Kidney epithelial cell (primary cell): ENCODE data around the gene PPP3CB. TPM values are rescaled to one million over a fixed set of nuclear protein-coding genes. Genes with fewer than 3 reads are reported as not detected.
"Not testable (repeated sequence)": the region's sequence is repeated elsewhere in the genome, so short reads cannot be mapped to it uniquely, and the experiment has no call there.

ENCODE experiments used
- DNase-seq: peaks from one replicate; pipeline ENCODE4 v3.0.0-alpha.2; 2010; ENCODE audit warnings: low read depth
- H3K27me3 ChIP-seq: 2 replicates; pipeline ENCODE4 v1.6.0; 2011; ENCODE audit warnings: low read length; ENCODE audit not compliant: control insufficient read depth, insufficient read depth
- H3K36me3 ChIP-seq: 2 replicates; pipeline ENCODE4 v1.5.1; 2011; ENCODE audit warnings: low read length; ENCODE audit not compliant: control insufficient read depth, insufficient read depth
- H3K4me3 ChIP-seq: 2 replicates; pipeline ENCODE4 v1.5.1; 2011; ENCODE audit warnings: low read depth, mild to moderate bottlenecking, control low read depth, low read length
- total RNA-seq: library from RNA; depleted of rRNA; stranded (reverse); fragments of >200 nt; gene quantifications from 2 replicates; pipeline ENCODE4 v1.2.3, GENCODE V29; 2015
- TF ChIP-seq, protein P1 (sequence below): IDR thresholded peaks from 2 replicates; pipeline ENCODE4 v1.5.1; 2011; ENCODE audit warnings: mild to moderate bottlenecking, moderate library complexity, low read length, control low read depth, inconsistent platforms; ENCODE audit not compliant: insufficient read depth, poor library complexity, severe bottlenecking

Gene PPP3CB
- total RNA-seq, 1 donor from 2014 or later = 21.9 TPM

DNA sequence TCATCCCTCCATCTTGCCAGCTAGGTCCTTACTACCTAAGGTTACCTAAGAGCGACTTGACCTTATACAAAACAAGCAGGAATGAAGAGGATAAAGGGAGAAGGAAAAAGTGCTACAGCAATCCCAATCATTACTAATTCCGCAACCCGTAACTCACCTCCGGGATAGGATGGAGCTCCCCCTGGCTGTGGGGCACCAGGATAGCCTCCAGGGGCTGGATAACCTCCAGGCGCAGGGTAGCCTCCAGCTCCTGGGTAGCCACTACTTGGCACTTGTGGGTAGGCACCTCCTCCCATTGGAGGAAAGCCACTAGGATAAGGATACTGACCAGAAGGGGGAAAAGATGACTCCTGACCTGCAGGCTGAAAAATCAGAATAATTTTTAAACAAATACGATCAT is 97.8 kb downstream of the PPP3CB start:
- TF ChIP-seq, protein P1, sequence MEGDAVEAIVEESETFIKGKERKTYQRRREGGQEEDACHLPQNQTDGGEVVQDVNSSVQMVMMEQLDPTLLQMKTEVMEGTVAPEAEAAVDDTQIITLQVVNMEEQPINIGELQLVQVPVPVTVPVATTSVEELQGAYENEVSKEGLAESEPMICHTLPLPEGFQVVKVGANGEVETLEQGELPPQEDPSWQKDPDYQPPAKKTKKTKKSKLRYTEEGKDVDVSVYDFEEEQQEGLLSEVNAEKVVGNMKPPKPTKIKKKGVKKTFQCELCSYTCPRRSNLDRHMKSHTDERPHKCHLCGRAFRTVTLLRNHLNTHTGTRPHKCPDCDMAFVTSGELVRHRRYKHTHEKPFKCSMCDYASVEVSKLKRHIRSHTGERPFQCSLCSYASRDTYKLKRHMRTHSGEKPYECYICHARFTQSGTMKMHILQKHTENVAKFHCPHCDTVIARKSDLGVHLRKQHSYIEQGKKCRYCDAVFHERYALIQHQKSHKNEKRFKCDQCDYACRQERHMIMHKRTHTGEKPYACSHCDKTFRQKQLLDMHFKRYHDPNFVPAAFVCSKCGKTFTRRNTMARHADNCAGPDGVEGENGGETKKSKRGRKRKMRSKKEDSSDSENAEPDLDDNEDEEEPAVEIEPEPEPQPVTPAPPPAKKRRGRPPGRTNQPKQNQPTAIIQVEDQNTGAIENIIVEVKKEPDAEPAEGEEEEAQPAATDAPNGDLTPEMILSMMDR = no peak
- Histone ChIP-seq H3K36me3 (no peaks in the 10 kb centered on the region), H3K27me3 (no peaks in the 10 kb centered on the region), H3K4me3 (no peak overlapping the region)
- no peak for DNase-seq

DNA sequence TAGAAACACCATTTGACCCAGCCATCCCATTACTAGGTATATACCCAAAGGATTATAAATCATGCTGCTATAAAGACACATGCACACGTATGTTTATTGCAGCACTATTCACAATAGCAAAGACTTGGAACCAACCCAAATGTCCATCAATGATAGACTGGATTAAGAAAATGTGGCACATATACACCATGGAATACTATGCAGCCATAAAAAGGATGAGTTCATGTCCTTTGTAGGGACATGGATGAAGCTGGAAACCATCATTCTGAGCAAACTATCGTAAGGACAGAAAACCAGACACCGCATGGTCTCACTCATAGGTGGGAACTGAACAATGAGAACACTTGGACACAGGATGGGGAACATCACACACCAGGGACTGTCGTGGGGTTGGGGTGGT is 101.5 kb downstream of the PPP3CB start:
- H3K4me3 ChIP-seq, DNase-seq, H3K36me3 ChIP-seq, H3K27me3 ChIP-seq: not testable (repeated sequence)

DNA sequence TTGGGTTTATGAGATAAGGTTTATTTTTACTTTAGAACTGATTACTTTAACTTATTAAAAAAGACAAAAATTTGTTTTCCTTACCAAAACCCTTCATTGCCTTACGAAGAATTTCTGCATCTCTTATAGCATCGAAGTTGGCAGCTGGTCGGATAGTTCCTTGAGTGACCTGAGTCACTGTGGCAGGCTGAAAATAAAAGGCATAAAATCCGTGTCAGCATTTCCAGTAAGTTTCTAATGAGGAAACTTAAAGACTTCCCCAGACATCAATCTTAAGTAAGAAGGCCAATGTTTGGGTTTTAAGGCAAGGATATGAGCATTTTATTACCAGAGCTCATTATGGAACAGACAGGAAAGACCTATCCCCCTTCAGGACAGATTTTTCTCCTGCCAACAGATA is 107.6 kb downstream of the PPP3CB start:
- TF ChIP-seq, protein P1 = no peak
- no peak overlapping the region for H3K4me3 ChIP-seq
- peaks cover 2% of the 10 kb centered on the region for H3K36me3 ChIP-seq
- DNase-seq = no peak
- no peaks in the 10 kb centered on the region for H3K27me3 ChIP-seq

DNA sequence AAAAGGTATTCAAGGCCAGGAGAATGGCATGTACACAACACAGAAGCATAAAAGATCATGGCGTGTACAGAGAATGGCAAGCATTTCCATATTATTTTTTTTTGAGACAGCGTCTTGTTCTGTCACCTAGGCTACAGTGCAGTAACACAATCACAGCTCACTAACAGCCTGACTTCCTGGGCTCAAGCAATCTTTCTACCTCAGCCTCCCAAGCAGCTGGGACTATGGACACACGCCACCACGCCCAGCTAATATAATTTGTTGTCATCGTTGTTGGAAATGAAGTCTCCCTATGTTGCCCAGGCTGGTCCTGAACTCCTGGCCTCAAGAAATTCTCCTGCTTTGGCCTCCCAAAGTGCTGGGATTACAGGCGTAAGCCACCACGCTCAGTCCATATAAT is 109.2 kb downstream of the PPP3CB start:
- TF ChIP-seq, protein P1 = no peak
- Histone ChIP-seq H3K36me3 (peaks cover 2% of the 10 kb centered on the region), H3K4me3 (no peak overlapping the region), H3K27me3 (no peaks in the 10 kb centered on the region)
- no peak for DNase-seq

Other genes with a start within 250 kb of the PPP3CB start
- 40.0 and 42.2 TPM in 2 replicates for gene DNAJC9, start 248.8 kb downstream of the PPP3CB start, total RNA-seq
- 70.5 and 71.9 TPM in 2 replicates for gene MRPS16, start 243.4 kb downstream of the PPP3CB start, total RNA-seq
- 1.2 and 2.6 TPM in 2 replicates for gene CFAP70, start 137.2 kb downstream of the PPP3CB start, total RNA-seq
- 109 and 112 TPM in 2 replicates for gene ANXA7, start 82.0 kb downstream of the PPP3CB start, total RNA-seq
- 0.54 and 0.55 TPM in 2 replicates for gene MSS51, start 62.5 kb downstream of the PPP3CB start, total RNA-seq
- 64.2 and 77.6 TPM in 2 replicates for gene USP54, start 95.3 kb upstream of the PPP3CB start, total RNA-seq
- 0.55 and 0.92 TPM in 2 replicates for gene MYOZ1, start 145.4 kb upstream of the PPP3CB start, total RNA-seq
- gene SYNPO2L, start 160.0 kb upstream of the PPP3CB start, total RNA-seq = not detected in 2 replicates
- 2.6 and 2.9 TPM in 2 replicates for gene AGAP5, start 202.1 kb upstream of the PPP3CB start, total RNA-seq
- gene SEC24C, start 248.3 kb upstream of the PPP3CB start, total RNA-seq = 61.0 and 70.9 TPM in 2 replicates